A549 (cell line): ENCODE measurements around the gene AQP2. TPM values are rescaled to one million over a fixed set of nuclear protein-coding genes. Genes with fewer than 3 reads are reported as not detected.

Experiments used
- ATAC-seq, 2 experiments: fragments of 200-7000 bp in 1 of 2; fragments of >200 bp in 1 of 2; cut with Nextera tagmentation in 1 of 2; cut with Tn5 transposase in 1 of 2; 3 replicates each; pipeline versions ENCODE4 v1.8.0 to v1.9.1; 2018 to 2020; ENCODE audit warnings: mild to moderate bottlenecking in 1 of 2, moderate library complexity in 1 of 2
- CTCF ChIA-PET: fragments of 300-600 bp; sonication (Branson Sonifier 250); formaldehyde crosslinking; extraction: SDS; loops from one replicate; lab custom pipeline; 2021; ENCODE audit warnings: antibody characterized with exemption, inconsistent platforms; lab: Yijun Ruan, JAX
- POLR2A ChIA-PET: fragments of 350-600 bp; formaldehyde crosslinking; extraction: SDS; loops from one replicate; lab custom pipeline; 2021; ENCODE audit warnings: antibody characterized with exemption, inconsistent platforms; lab: Yijun Ruan, JAX
- DNase-seq, 2 experiments: peaks; one replicate each; pipeline versions ENCODE4 v3.0.0 to v3.0.0-alpha.2; 2011 to 2016; ENCODE audit warnings: low read depth in 1 of 2, low spot score in 1 of 2
- FAIRE-seq: peaks from 2 replicates; lab custom pipeline; 2011; peaks lifted over from hg19 to GRCh38; lab: Jason Lieb, UNC
- H3K27ac ChIP-seq, 2 experiments: fragments of >200 bp; sonication (Bioruptor Twin); formaldehyde crosslinking; 3 replicates each; pipeline ENCODE4 v1.5.1; 2016 to 2017
- H3K4me1 ChIP-seq: fragments of >200 bp; sonication (Bioruptor Twin); formaldehyde crosslinking; 3 replicates; pipeline ENCODE4 v1.6.1; 2016
- H3K4me2 ChIP-seq: fragments of >200 bp; sonication (Bioruptor Twin); formaldehyde crosslinking; 3 replicates; pipeline ENCODE4 v1.6.1; 2016
- H3K4me3 ChIP-seq: fragments of >200 bp; sonication (Bioruptor Twin); formaldehyde crosslinking; 3 replicates; pipeline ENCODE4 v1.5.1; 2016
- H3K9me3 ChIP-seq: fragments of >200 bp; sonication (Bioruptor Twin); formaldehyde crosslinking; 3 replicates; pipeline ENCODE4 v1.6.1; 2016
- BCL3 ChIP-seq: fragments of >200 bp; sonication (Bioruptor Twin); formaldehyde crosslinking; IDR thresholded peaks from 3 replicates; pipeline ENCODE4 v1.6.1; 2016
- CBX8 ChIP-seq: fragments of 200-600 bp; sonication (generic); IDR thresholded peaks from 2 replicates; pipeline ENCODE4 v1.6.1; 2016
- CHD4 ChIP-seq: fragments of 200-600 bp; sonication (generic); IDR thresholded peaks from 2 replicates; pipeline ENCODE4 v1.6.1; 2016; ENCODE audit warnings: antibody characterized with exemption, mild to moderate bottlenecking, borderline replicate concordance
- EHMT2 ChIP-seq: fragments of 200-600 bp; sonication (generic); IDR thresholded peaks from 2 replicates; pipeline ENCODE4 v1.6.1; 2016; ENCODE audit warnings: antibody characterized with exemption, low read depth, mild to moderate bottlenecking, moderate library complexity
- ELK1 ChIP-seq: fragments of 150-350 bp; IDR thresholded peaks from 2 replicates; pipeline ENCODE4 v1.6.1; 2014; ENCODE audit warnings: low read depth, mild to moderate bottlenecking, low read length
- EP300 ChIP-seq, 2 experiments: fragments of >200 bp; sonication (Bioruptor Twin); formaldehyde crosslinking; IDR thresholded peaks; 2 replicates in 1 of 2; 3 replicates in 1 of 2; pipeline ENCODE4 v1.6.1; 2016 to 2017
- FOSB ChIP-seq: fragments of 250-450 bp; sonication (Bioruptor Pico); IDR thresholded peaks from 2 replicates; pipeline ENCODE4 v1.5.0; 2020; ENCODE audit warnings: mild to moderate bottlenecking, moderate library complexity
- GATA3 ChIP-seq: IDR thresholded peaks from 2 replicates; pipeline ENCODE4 v1.6.1; 2012; ENCODE audit warnings: borderline replicate concordance
- HDAC2 ChIP-seq: fragments of 200-600 bp; sonication (generic); IDR thresholded peaks from 2 replicates; pipeline ENCODE4 v1.6.1; 2016
- HEYL ChIP-seq: fragments of 250-450 bp; sonication (Bioruptor Pico); IDR thresholded peaks from 2 replicates; pipeline ENCODE4 v1.8.0; 2021; ENCODE audit warnings: mild to moderate bottlenecking, moderate library complexity
- HOXB5 ChIP-seq: fragments of 250-450 bp; sonication (Bioruptor Pico); IDR thresholded peaks from 2 replicates; pipeline ENCODE4 v1.5.0; 2020; ENCODE audit warnings: mild to moderate bottlenecking, moderate library complexity
- JUNB ChIP-seq: fragments of >200 bp; sonication (Bioruptor Twin); formaldehyde crosslinking; IDR thresholded peaks from 2 replicates; pipeline ENCODE4 v1.6.1; 2016
- KDM5A ChIP-seq: fragments of 200-600 bp; sonication (generic); IDR thresholded peaks from 2 replicates; pipeline ENCODE4 v1.6.1; 2016; ENCODE audit warnings: antibody characterized with exemption, mild to moderate bottlenecking
- MYC ChIP-seq: IDR thresholded peaks from 2 replicates; pipeline ENCODE4 v1.6.1; 2012; ENCODE audit warnings: mild to moderate bottlenecking, inconsistent platforms, low read length, improper control_type of control experiment, borderline replicate concordance
- NFE2L2 ChIP-seq: fragments of 150-350 bp; conservative IDR thresholded peaks from 2 replicates; pipeline ENCODE4 v1.6.1; 2014; ENCODE audit warnings: low read length
- POLR2A ChIP-seq: IDR thresholded peaks from 2 replicates; pipeline ENCODE4 v1.6.1; 2012; ENCODE audit warnings: mild to moderate bottlenecking, low read length
- POLR2AphosphoS2 ChIP-seq: conservative IDR thresholded peaks from 2 replicates; pipeline ENCODE4 v1.6.1; 2012; ENCODE audit warnings: low read length, improper control_type of control experiment, inconsistent platforms
- RAD21 ChIP-seq, 2 experiments: fragments of >200 bp in 1 of 2; sonication (Bioruptor Twin) in 1 of 2; formaldehyde crosslinking in 1 of 2; IDR thresholded peaks in 1 of 2; conservative IDR thresholded peaks in 1 of 2; 2 replicates in 1 of 2; 3 replicates in 1 of 2; pipeline ENCODE4 v1.6.1; 2012 to 2018; ENCODE audit warnings: inconsistent platforms in 1 of 2
- REST ChIP-seq: fragments of 200-600 bp; sonication (generic); IDR thresholded peaks from 2 replicates; pipeline ENCODE4 v1.6.1; 2016; ENCODE audit warnings: antibody characterized with exemption, mild to moderate bottlenecking, moderate library complexity
- RFX5 ChIP-seq: fragments of 450-650 bp; IDR thresholded peaks from 2 replicates; pipeline ENCODE4 v1.7.1; 2014; ENCODE audit warnings: antibody characterized with exemption, mild to moderate bottlenecking, moderate library complexity
- SMC3 ChIP-seq: fragments of >200 bp; sonication (Bioruptor Twin); formaldehyde crosslinking; IDR thresholded peaks from 3 replicates; pipeline ENCODE4 v1.6.1; 2018; ENCODE audit warnings: inconsistent platforms
- SREBF2 ChIP-seq: fragments of 450-650 bp; IDR thresholded peaks from 2 replicates; pipeline ENCODE4 v1.6.1; 2014; ENCODE audit warnings: mild to moderate bottlenecking, moderate library complexity
- TFCP2L1 ChIP-seq: fragments of 250-450 bp; sonication (Bioruptor Pico); IDR thresholded peaks from 2 replicates; pipeline ENCODE4 v1.5.0; 2021; ENCODE audit warnings: mild to moderate bottlenecking
- WGBS: methylation state at CpG from one replicate; pipeline ENCODE4 v1.1.6; 2017; ENCODE audit errors: missing lambda C conversion rate; 5-methylcytosine and 5-hydroxymethylcytosine counted together
- polyA plus RNA-seq, 4 experiments: library from polyadenylated mRNA; depleted of rRNA in 3 of 4; stranded (reverse); fragments of >200 nt; fragmentation: RNase III in 1 of 4; extraction: RNeasy Plus Mini Kit Qiagen cat#74134 plus additional on column Dnase treatment in 1 of 4; gene quantifications; 2 replicates in 3 of 4; 3 replicates in 1 of 4; pipeline ENCODE4 v1.2.3, GENCODE V29; 2011 to 2017
- TF ChIP-seq, protein P1 (sequence below): IDR thresholded peaks from 2 replicates; pipeline ENCODE4 v1.6.1; 2012
- TF ChIP-seq, protein P2 (sequence below): fragments of >200 bp; sonication (Bioruptor Twin); formaldehyde crosslinking; IDR thresholded peaks from 2 replicates; pipeline ENCODE4 v1.6.1; 2016

The AQP2 gene
- polyA plus RNA-seq, 2 of the 4 experiments (the other 2 are of a cell fraction), result not detected

GRCh38 chr12:49976557-49976956 lies 26.0 kb downstream of the AQP2 start (continued):
- no peak for TF ChIP-seq HDAC2
- no peak for TF ChIP-seq EP300 (IDR thresholded peaks at IDR 0.05)
- no peak for TF ChIP-seq MYC
- TF ChIP-seq HOXB5 (CRISPR knock-in tag), result no peak
- TF ChIP-seq, all 56 proteins: peak for 0

- FAIRE-seq (no peak), ATAC-seq (no peak), DNase-seq (no peak)
- ChIA-PET POLR2A (no interaction called here), CTCF (interaction anchor here (0.9 to 29.8 kb wide), 7 partner anchors 7 to 111 kb away, joined by 3 to 708 read pairs (median 9); partner anchors contain the start of genes AQP6, ASIC1 and SMARCD1)
- H3K4me2 ChIP-seq, result no peak overlapping the region
- no peak overlapping the region for H3K4me3 ChIP-seq
- WGBS, result 98% methylated on average over 4 of the region's 4 CpGs
- no peaks in the 10 kb centered on the region for H3K4me1 ChIP-seq
- no peak for TF ChIP-seq CHD4
- no peak for TF ChIP-seq CBX8
- no peak for TF ChIP-seq SMC3
- no peak for TF ChIP-seq POLR2A
- TF ChIP-seq, protein P1, sequence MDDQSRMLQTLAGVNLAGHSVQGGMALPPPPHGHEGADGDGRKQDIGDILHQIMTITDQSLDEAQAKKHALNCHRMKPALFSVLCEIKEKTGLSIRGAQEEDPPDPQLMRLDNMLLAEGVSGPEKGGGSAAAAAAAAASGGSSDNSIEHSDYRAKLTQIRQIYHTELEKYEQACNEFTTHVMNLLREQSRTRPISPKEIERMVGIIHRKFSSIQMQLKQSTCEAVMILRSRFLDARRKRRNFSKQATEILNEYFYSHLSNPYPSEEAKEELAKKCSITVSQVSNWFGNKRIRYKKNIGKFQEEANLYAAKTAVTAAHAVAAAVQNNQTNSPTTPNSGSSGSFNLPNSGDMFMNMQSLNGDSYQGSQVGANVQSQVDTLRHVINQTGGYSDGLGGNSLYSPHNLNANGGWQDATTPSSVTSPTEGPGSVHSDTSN, result no peak
- TF ChIP-seq FOSB (CRISPR knock-in tag), result no peak
- TF ChIP-seq JUNB, result no peak
- no peak for TF ChIP-seq NFE2L2
- TF ChIP-seq HEYL (CRISPR knock-in tag), result no peak
- no peak for TF ChIP-seq BCL3
- no peak for TF ChIP-seq KDM5A
- TF ChIP-seq POLR2AphosphoS2, result no peak
- no peak for TF ChIP-seq HOXB5 (CRISPR knock-in tag)
- H3K27ac ChIP-seq, result no peak overlapping the region
- H3K9me3 ChIP-seq, result no peaks in the 10 kb centered on the region
Measured at GRCh38 chr12:49978125-49978524, 27.6 kb downstream of the AQP2 start.

DNA sequence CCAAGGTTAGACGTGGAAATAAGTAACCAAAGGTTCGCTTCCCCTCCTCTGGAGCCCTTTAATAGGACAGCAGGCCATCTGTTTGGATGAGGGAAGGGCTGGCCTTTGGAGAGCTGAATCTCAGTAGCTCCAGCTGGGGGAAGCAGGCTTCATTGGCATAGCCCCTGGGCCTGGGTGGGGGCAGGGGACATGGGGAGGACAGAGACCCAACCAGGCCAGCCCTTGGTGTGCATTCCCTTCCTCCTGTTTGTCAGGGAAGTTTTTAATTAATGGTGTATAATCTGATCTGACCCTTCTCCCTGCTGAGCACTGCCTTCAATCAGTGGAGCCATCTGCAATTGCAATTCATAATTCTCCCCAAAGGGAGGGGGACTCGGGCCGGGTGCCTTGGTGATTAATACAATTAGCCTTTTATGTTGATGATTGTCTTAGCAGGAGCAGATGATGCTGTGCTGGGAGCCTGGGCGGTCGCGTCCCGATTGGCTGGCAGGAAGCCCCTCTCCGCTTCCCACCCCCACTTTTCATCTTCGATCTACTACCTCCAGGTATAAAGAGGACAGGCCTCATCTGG lies 28.6 kb downstream of the AQP2 start:
- Histone ChIP-seq H3K9me3 (no peaks in the 10 kb centered on the region), H3K4me3 (no peak overlapping the region), H3K27ac (no peak overlapping the region), H3K4me2 (no peak overlapping the region), H3K4me1 (no peaks in the 10 kb centered on the region)
- DNase-seq, result no peak
- CTCF ChIA-PET, result interaction anchor here (1.0 to 29.8 kb wide), 8 partner anchors 8 to 112 kb away, joined by 3 to 708 read pairs (median 8); partner anchors contain the start of genes AQP6, ASIC1 and SMARCD1
- TF ChIP-seq, protein P2, sequence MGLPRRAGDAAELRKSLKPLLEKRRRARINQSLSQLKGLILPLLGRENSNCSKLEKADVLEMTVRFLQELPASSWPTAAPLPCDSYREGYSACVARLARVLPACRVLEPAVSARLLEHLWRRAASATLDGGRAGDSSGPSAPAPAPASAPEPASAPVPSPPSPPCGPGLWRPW, result no peak
- TF ChIP-seq EHMT2, result no peak
- TF ChIP-seq GATA3, result no peak
- TF ChIP-seq POLR2AphosphoS2, result no peak
- no peak for TF ChIP-seq HDAC2
- TF ChIP-seq REST, result no peak
- no peak for TF ChIP-seq RAD21 (conservative IDR thresholded peaks at IDR 0.05 in 1 of 2, IDR thresholded peaks at IDR 0.05 in 1 of 2)
- TF ChIP-seq TFCP2L1 (CRISPR knock-in tag), result no peak
- TF ChIP-seq SREBF2, result no peak
- TF ChIP-seq ELK1, result no peak
- TF ChIP-seq RFX5, result no peak
- 91% methylated on average over 10 of the region's 10 CpGs for WGBS
- POLR2A ChIA-PET, result no interaction called here
- FAIRE-seq, result no peak
- ATAC-seq, result no peak
